DOHH2 (cell line): ENCODE results near the gene ZNF571.

Source experiments
- H3F3A ChIP-seq: fragments of 200-600 bp; sonication (generic), shearing (Covaris generic); 2 replicates; pipeline ENCODE4 v1.6.0; 2016; ENCODE audit warnings: antibody characterized with exemption, mild to moderate bottlenecking; ENCODE audit not compliant: control insufficient read depth, insufficient read depth
- H3K27ac ChIP-seq: fragments of 200-600 bp; sonication (generic); 2 replicates; pipeline ENCODE4 v1.5.1; 2014; ENCODE audit warnings: low read depth, mild to moderate bottlenecking, low read length, moderate library complexity
- H3K27me3 ChIP-seq: fragments of 200-600 bp; sonication (generic); 2 replicates; pipeline ENCODE4 v1.6.1; 2014; ENCODE audit warnings: mild to moderate bottlenecking, low read length, mixed read lengths; ENCODE audit not compliant: control insufficient read depth
- H3K36me3 ChIP-seq: fragments of 200-600 bp; sonication (generic); 2 replicates; pipeline ENCODE4 v1.6.1; 2014; ENCODE audit warnings: mild to moderate bottlenecking, low read length, moderate library complexity, mixed read lengths; ENCODE audit not compliant: control insufficient read depth
- H3K4me1 ChIP-seq: fragments of 200-600 bp; sonication (generic); 2 replicates; pipeline ENCODE4 v1.6.1; 2014; ENCODE audit warnings: mild to moderate bottlenecking, low read length, mixed read lengths; ENCODE audit not compliant: control insufficient read depth
- H3K4me2 ChIP-seq: fragments of 200-600 bp; sonication (generic); 2 replicates; pipeline ENCODE4 v1.6.0; 2014; ENCODE audit warnings: mild to moderate bottlenecking, low read length, moderate library complexity
- H3K4me3 ChIP-seq: fragments of 200-600 bp; sonication (generic); 2 replicates; pipeline ENCODE4 v1.5.1; 2014; ENCODE audit warnings: mild to moderate bottlenecking, low read length, mixed read lengths
- H3K79me2 ChIP-seq: fragments of 200-600 bp; sonication (generic); 2 replicates; pipeline ENCODE4 v1.6.1; 2014; ENCODE audit warnings: mild to moderate bottlenecking, low read length, mixed read lengths; ENCODE audit not compliant: control insufficient read depth
- H3K9me2 ChIP-seq: fragments of 200-600 bp; sonication (generic); replicated peaks from 2 replicates; pipeline ENCODE4 v1.6.1; 2014; ENCODE audit warnings: mild to moderate bottlenecking, low read length, mixed read lengths; ENCODE audit not compliant: control insufficient read depth
- H3K9me3 ChIP-seq: fragments of 200-600 bp; sonication (generic); 2 replicates; pipeline ENCODE4 v1.6.1; 2014; ENCODE audit warnings: antibody characterized with exemption, low read length, mixed read lengths; ENCODE audit not compliant: control insufficient read depth, insufficient read depth
- H4K20me1 ChIP-seq: fragments of 200-600 bp; sonication (generic); 2 replicates; pipeline ENCODE4 v1.6.0; 2014; ENCODE audit warnings: low read depth, mild to moderate bottlenecking, antibody characterized with exemption, low read length, moderate library complexity; ENCODE audit not compliant: control insufficient read depth, insufficient read depth
- EZH2phosphoT487 ChIP-seq: fragments of 200-600 bp; sonication (generic); IDR thresholded peaks from 2 replicates; pipeline ENCODE4 v1.6.1; 2017; ENCODE audit warnings: borderline replicate concordance, mild to moderate bottlenecking, antibody characterized with exemption, low read length, moderate library complexity, mixed read lengths
- TF ChIP-seq, protein P1 (sequence below): fragments of 200-600 bp; sonication (generic); IDR thresholded peaks from one replicate; pipeline ENCODE4 v1.5.1; 2014; ENCODE audit warnings: antibody characterized with exemption, mild to moderate bottlenecking, low read depth, low read length; ENCODE audit not compliant: poor library complexity, severe bottlenecking

The ZNF571 gene

DNA sequence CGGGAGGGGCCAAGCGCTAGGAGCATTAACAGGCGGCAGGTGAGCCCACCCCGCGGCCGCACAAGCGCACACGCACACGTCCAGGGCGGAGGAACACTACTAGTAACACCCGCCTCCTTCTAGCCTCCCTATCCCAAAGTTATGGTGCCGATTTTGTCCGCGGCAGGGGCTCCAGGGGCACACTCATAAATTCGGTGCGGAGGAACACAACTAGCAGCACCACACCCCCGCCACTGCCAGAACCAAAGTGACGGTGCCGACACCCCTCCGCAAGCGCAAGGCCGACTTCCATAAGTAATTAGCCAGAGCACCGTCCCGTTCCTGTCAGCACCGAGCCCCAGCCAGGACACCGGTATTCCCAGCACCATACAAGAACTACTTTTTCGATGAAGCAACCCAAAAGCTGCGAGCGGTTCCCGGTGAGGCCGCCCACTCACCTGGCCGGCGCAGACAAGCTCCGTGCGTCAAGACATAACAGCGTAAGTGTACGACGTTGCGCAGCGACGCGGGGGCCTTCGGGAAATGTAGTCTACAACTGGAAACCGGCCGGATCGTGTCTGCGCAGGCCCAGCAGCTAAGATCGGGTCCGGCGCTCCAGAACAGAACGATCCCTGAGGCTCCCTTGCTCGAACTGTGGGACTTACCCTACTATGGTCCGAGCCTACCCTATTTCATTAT, at the start of gene ZNF571, which contains the start of gene ZNF540:
TSS of gene ZNF571 (minus strand) at position 489 of the 678 bp plus-strand sequence. CDS start 8,116 bp downstream, outside the sequence.
TSS of gene ZNF540 (plus strand) at position 573 of the 678 bp plus-strand sequence. CDS start 3,572 bp downstream, outside the sequence.
- Histone ChIP-seq H3F3A (no peaks in the 10 kb centered on the region), H3K9me2 (no peaks in the 10 kb centered on the region), H3K9me3 (peaks cover 18% of the 10 kb centered on the region), H3K27ac (peak within 1 kb of the TSS; percentile 13; the same call in 1 of the 2 replicates), H3K27me3 (no peaks in the 10 kb centered on the region), H4K20me1 (no peaks in the 10 kb centered on the region), H3K36me3 (no peaks in the 10 kb centered on the region), H3K4me3 (peak within 1 kb of the TSS; percentile 82), H3K4me2 (peak within 1 kb of the TSS; percentile 95), H3K4me1 (peaks cover 14% of the 10 kb centered on the region), H3K79me2 (no peaks in the 10 kb centered on the region)
- TF ChIP-seq, protein P1, sequence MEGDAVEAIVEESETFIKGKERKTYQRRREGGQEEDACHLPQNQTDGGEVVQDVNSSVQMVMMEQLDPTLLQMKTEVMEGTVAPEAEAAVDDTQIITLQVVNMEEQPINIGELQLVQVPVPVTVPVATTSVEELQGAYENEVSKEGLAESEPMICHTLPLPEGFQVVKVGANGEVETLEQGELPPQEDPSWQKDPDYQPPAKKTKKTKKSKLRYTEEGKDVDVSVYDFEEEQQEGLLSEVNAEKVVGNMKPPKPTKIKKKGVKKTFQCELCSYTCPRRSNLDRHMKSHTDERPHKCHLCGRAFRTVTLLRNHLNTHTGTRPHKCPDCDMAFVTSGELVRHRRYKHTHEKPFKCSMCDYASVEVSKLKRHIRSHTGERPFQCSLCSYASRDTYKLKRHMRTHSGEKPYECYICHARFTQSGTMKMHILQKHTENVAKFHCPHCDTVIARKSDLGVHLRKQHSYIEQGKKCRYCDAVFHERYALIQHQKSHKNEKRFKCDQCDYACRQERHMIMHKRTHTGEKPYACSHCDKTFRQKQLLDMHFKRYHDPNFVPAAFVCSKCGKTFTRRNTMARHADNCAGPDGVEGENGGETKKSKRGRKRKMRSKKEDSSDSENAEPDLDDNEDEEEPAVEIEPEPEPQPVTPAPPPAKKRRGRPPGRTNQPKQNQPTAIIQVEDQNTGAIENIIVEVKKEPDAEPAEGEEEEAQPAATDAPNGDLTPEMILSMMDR, result no peak
- no peak for TF ChIP-seq EZH2phosphoT487

DNA sequence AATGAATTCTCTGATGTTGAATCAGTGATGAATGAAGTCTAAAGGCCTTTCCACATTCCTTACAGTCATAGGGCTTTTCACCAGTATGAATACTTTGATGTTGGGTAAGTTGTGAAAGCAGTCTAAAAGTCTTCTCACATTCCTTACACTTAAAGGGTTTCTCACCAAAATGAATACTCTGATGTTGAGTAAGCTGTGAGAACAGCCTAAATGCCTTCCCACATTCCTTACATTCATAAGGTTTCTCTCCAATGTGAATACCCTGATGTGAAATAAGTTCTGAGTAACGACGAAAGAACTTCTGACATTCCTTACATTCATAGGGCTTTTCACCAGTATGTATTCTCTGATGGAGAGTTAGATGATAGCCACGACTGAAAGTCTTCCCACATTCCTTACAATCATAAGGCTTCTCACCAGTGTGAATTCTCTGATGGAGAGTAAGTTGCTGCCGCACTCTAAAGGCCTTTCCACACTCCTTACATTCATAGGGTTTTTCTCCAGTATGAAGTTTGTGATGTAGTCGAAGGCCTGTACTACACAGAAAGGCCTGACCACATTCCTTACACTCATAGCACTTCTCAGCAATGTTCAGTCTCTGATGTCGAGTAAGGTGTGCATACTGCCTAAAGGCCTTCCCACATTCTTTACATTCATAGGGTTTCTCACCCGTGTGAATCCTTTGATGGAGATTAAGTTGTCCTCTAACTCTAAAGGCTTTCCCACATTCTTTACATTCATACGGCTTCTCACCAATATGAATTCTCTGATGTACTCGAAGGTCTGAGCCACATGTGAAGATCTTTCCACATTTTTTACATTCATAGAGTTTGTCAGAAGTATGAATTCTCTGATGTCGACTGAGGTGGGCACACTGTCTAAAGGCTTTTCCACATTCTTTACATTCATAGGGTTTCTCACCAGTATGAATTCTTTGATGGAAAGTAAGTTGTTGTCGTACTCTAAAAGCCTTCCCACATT, 40.8 kb upstream of the ZNF571 start:
- no peaks in the 10 kb centered on the region for H3F3A ChIP-seq
- peaks cover 25% of the 10 kb centered on the region; the same call in 1 of the 2 replicates for H3K9me3 ChIP-seq
- no peak overlapping the region for H3K27ac ChIP-seq
- no peak for TF ChIP-seq EZH2phosphoT487
- TF ChIP-seq, protein P1, result no peak
- no peaks in the 10 kb centered on the region for H3K9me2 ChIP-seq
- peaks cover 44% of the 10 kb centered on the region for H3K36me3 ChIP-seq
- H3K4me1 ChIP-seq, result no peaks in the 10 kb centered on the region
- no peaks in the 10 kb centered on the region for H3K27me3 ChIP-seq
- no peaks in the 10 kb centered on the region for H4K20me1 ChIP-seq
- H3K4me3 ChIP-seq, result no peak overlapping the region
- H3K79me2 ChIP-seq, result no peaks in the 10 kb centered on the region
- no peak overlapping the region for H3K4me2 ChIP-seq

DNA sequence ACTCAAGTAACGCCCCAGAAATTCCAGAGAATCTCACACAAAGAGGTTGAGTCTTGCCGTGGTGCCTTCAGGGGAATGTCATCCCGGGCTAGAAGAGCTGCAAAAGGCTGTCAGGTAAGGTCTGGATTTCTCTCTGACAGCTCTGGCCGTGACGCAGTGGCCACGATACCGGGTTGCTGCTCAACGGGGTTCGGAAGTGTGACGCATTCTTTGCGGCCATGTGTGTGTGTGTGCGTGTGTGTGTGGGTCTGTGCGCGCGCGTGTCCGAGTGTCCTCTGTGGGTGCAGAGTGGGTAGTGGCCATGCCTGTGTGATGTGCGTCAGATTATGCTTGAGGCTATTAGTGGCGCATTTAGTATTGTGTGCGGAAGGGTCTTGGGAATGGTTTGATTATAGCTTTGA, 390 bp upstream of the ZNF571 start:
- Histone ChIP-seq H3K36me3 (no peaks in the 10 kb centered on the region), H3F3A (no peaks in the 10 kb centered on the region), H3K79me2 (no peaks in the 10 kb centered on the region), H3K27ac (no peak overlapping the region), H4K20me1 (no peaks in the 10 kb centered on the region), H3K4me1 (peaks cover 14% of the 10 kb centered on the region), H3K27me3 (no peaks in the 10 kb centered on the region), H3K4me3 (peak overlapping the region; percentile 82), H3K9me2 (no peaks in the 10 kb centered on the region), H3K9me3 (peaks cover 18% of the 10 kb centered on the region), H3K4me2 (peak overlapping the region; percentile 95)
- TF ChIP-seq, protein P1, result no peak
- no peak for TF ChIP-seq EZH2phosphoT487
